Ishikawa (cell line): ENCODE measurements around the gene FAM20C.

Experiments
- CEBPB ChIP-seq: IDR thresholded peaks from 2 replicates; pipeline ENCODE4 v1.6.1; 2012
- CREB1 ChIP-seq: IDR thresholded peaks from 2 replicates; pipeline ENCODE4 v1.6.1; 2012; ENCODE audit warnings: low read depth
- EGR1 ChIP-seq: IDR thresholded peaks from 2 replicates; pipeline ENCODE4 v1.6.1; 2012
- EP300 ChIP-seq: IDR thresholded peaks from 2 replicates; pipeline ENCODE4 v1.6.1; 2012; ENCODE audit warnings: borderline replicate concordance
- FOXM1 ChIP-seq: IDR thresholded peaks from 2 replicates; pipeline ENCODE4 v1.6.1; 2012; ENCODE audit warnings: low read depth, borderline replicate concordance
- MAX ChIP-seq: IDR thresholded peaks from 2 replicates; pipeline ENCODE4 v1.6.1; 2012
- NFIC ChIP-seq: IDR thresholded peaks from 2 replicates; pipeline ENCODE4 v1.6.1; 2012
- RAD21 ChIP-seq: IDR thresholded peaks from 2 replicates; pipeline ENCODE4 v1.6.1; 2012; ENCODE audit warnings: low read depth
- REST ChIP-seq: IDR thresholded peaks from 2 replicates; pipeline ENCODE4 v1.6.1; 2012; ENCODE audit warnings: low read depth, mild to moderate bottlenecking
- TAF1 ChIP-seq: IDR thresholded peaks from 2 replicates; pipeline ENCODE4 v1.6.1; 2012; ENCODE audit warnings: low read depth, mild to moderate bottlenecking
- TCF12 ChIP-seq: IDR thresholded peaks from 2 replicates; pipeline ENCODE4 v1.6.1; 2012; ENCODE audit warnings: low read depth
- TEAD4 ChIP-seq: IDR thresholded peaks from 2 replicates; pipeline ENCODE4 v1.6.1; 2012
- USF1 ChIP-seq: IDR thresholded peaks from 2 replicates; pipeline ENCODE4 v1.6.1; 2012
- YY1 ChIP-seq: IDR thresholded peaks from 2 replicates; pipeline ENCODE4 v1.6.1; 2012; ENCODE audit warnings: low read depth
- ZBTB7A ChIP-seq: IDR thresholded peaks from 2 replicates; pipeline ENCODE4 v1.6.1; 2012; ENCODE audit warnings: low read depth

Gene FAM20C

GRCh38 chr7:235576-236395 is 43.4 kb downstream of the FAM20C start:
- 0 out of 2 replicates have a peak, but pooled peaks have one; percentile 11 for TF ChIP-seq NFIC
- no peak for TF ChIP-seq EP300

- TF ChIP-seq TEAD4 = no peak
- TF ChIP-seq TCF12 = no peak
- no peak for TF ChIP-seq USF1
- TF ChIP-seq MAX = no peak
- TF ChIP-seq RAD21 = no peak
- TF ChIP-seq REST = no peak
- no peak for TF ChIP-seq FOXM1
- no peak for TF ChIP-seq YY1
- TF ChIP-seq NFIC = no peak
- TF ChIP-seq CEBPB = no peak
- no peak for TF ChIP-seq ZBTB7A
- no peak for TF ChIP-seq CREB1
- TF ChIP-seq EP300 = no peak
- no peak for TF ChIP-seq TAF1
- TF ChIP-seq EGR1 = no peak
These were observed 44.6 kb downstream of the FAM20C start for GRCh38 chr7:236967-237366.

GRCh38 chr7:237385-237784 is 45.0 kb downstream of the FAM20C start:
- TF ChIP-seq EP300 = no peak
- TF ChIP-seq CREB1 = no peak
- no peak for TF ChIP-seq NFIC
- TF ChIP-seq EGR1 = no peak
- TF ChIP-seq USF1 = no peak
- TF ChIP-seq YY1 = no peak
- no peak for TF ChIP-seq CEBPB
- TF ChIP-seq RAD21 = no peak
- no peak for TF ChIP-seq TAF1
- TF ChIP-seq MAX = no peak

GRCh38 chr7:240146-240676 is 47.8 kb downstream of the FAM20C start:
- no peak for TF ChIP-seq REST

- TF ChIP-seq TAF1 (no peak), FOXM1 (no peak), REST (no peak), CEBPB (no peak), TCF12 (no peak), TEAD4 (no peak), MAX (no peak), EGR1 (no peak), NFIC (no peak), ZBTB7A (no peak), EP300 (no peak), YY1 (no peak), USF1 (no peak)
These were observed 48.6 kb downstream of the FAM20C start for GRCh38 chr7:240887-241421.
